ENCODE data around the gene SPARCL1.
A peak's percentile ranks its signal among the peaks of the same experiment; 100 is the strongest.

SPARCL1 gene

DNA sequence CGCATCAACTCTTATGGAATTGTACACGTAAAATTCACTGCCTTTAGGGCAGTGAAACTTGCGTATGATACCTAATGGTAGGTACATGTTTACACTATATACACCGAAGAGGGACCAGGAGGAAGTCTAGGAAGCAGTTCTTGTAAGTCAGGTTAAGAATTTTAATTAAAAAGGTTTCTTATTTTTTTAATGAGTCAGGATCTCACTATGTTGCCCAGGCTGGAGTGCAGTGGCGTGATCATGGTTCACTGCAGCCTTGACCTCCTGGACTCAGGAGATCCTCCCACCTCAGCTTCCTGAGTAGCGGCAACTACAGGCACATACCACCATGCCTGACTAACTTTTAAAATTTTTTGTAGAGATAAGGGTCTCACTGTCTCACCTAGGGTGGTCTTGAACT is 100.2 kb downstream of the SPARCL1 start:
- H3K4me3 ChIP-seq (ENCODE audit: low read depth, low read length): no peak overlapping the region
- TF ChIP-seq, protein P1, sequence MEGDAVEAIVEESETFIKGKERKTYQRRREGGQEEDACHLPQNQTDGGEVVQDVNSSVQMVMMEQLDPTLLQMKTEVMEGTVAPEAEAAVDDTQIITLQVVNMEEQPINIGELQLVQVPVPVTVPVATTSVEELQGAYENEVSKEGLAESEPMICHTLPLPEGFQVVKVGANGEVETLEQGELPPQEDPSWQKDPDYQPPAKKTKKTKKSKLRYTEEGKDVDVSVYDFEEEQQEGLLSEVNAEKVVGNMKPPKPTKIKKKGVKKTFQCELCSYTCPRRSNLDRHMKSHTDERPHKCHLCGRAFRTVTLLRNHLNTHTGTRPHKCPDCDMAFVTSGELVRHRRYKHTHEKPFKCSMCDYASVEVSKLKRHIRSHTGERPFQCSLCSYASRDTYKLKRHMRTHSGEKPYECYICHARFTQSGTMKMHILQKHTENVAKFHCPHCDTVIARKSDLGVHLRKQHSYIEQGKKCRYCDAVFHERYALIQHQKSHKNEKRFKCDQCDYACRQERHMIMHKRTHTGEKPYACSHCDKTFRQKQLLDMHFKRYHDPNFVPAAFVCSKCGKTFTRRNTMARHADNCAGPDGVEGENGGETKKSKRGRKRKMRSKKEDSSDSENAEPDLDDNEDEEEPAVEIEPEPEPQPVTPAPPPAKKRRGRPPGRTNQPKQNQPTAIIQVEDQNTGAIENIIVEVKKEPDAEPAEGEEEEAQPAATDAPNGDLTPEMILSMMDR (IDR thresholded peaks at IDR 0.05; ENCODE audit: borderline replicate concordance, insufficient read depth, low read depth, low read length): no peak

DNA sequence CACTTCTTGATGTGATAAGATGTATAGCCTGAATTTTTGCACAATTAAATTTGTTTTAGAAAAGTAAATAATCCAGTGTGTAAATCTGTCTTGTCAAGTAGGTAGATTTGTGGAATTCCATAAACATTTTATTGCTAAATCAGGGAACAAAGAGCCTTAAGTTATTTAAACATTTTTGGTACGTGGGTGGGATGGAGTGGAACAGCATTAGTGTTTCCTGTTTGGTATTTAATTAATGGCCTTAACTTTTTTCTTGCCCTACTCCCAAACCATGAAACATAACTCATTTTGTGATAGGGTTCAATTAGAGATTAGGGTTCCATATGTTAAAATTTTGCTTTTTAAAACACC is 101.7 kb downstream of the SPARCL1 start:
- H3K4me3 ChIP-seq (ENCODE audit: low read depth, low read length): no peak overlapping the region
- TF ChIP-seq, protein P1 (IDR thresholded peaks at IDR 0.05; ENCODE audit: borderline replicate concordance, insufficient read depth, low read depth, low read length): no peak

DNA sequence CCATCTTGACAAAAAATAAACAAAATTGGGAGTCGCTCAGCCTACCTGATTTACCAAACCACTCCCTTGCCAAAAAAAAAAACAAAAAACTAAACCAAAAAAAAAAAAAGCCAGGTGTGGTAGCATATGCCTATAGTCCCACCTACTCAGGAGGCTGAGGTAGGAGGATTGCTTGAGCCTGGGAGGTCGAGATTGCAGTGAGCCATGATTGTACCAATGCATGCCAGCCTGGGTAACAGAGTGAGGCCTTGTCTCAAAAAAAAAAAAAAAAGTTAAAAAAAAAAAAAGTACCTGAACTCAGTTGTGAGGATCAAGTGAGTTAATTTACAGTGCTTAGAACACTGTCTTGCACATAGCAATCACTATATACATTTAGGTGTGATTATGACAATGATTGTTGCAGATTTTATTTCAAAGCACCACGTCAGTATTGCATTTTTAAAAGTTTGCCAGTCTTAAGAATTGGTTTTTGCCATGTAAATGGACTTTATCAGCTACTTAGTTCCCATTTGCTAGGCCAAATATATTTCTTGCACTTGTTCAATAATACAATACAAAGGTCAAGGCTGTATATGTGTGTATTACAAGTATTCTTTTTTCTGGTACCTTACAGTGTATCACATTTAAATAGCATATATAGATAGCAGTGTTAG is 102.2 kb downstream of the SPARCL1 start:
- TF ChIP-seq, protein P1 (IDR thresholded peaks at IDR 0.05; ENCODE audit: borderline replicate concordance, insufficient read depth, low read depth, low read length): no peak
- H3K4me3 ChIP-seq (ENCODE audit: low read depth, low read length): no peak overlapping the region

DNA sequence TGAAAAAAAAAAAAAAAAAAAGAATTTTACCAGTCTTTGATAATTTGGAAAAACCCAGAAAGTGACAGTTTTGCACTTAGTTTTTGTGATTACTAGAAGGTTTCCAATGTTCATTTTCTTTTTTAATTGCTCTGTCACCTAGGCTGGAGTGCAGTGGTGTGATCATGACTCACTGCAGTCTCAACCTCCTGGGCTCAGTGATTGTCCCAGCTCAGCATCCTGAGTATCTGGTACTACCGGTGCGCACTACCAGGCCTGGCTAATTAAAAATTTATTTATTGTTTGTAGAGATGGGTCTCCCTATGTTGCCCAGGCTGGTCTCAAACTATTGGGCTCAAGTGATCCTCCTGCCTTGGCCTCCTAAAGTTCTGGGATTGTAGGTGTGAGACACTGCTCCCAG is 103.5 kb downstream of the SPARCL1 start:
- TF ChIP-seq, protein P1 (IDR thresholded peaks at IDR 0.05; ENCODE audit: borderline replicate concordance, insufficient read depth, low read depth, low read length): no peak
- H3K4me3 ChIP-seq (ENCODE audit: low read depth, low read length): no peak overlapping the region

DNA sequence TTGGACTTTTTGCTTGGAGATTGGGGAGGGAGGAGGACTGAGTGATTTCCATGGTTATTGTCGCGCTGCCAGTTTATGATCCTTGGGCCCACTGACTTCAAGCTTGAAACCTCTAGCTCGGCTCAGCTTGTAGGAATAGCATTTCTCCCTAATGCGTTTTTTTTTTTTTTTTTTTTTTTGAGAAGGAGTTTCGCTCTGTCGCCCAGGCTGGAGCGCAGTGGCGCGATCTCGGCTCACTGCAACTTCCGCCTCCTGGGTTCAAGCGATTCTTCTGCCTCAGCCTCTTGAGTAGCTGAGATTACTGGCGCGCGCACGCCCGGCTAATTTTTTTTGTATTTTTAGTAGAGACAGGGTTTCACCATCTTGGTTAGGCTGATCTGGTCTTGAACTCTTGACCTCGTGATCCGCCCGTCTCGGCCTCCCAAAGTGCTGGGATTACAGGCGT is 105.1 kb downstream of the SPARCL1 start:
- H3K4me3 ChIP-seq (ENCODE audit: low read depth, low read length): peak overlapping the region; percentile 1

Measured in GM12875 (cell line).